OCI-LY1 (cell line): ENCODE measurements around the gene SCTR.

Source experiments
- H2AFZ ChIP-seq: fragments of 200-600 bp; sonication (generic), shearing (Covaris generic); 2 replicates; pipeline ENCODE4 v1.6.0; 2014; ENCODE audit warnings: antibody characterized with exemption, mild to moderate bottlenecking, low read length
- H3F3A ChIP-seq: fragments of 200-600 bp; sonication (generic), shearing (Covaris generic); 2 replicates; pipeline ENCODE4 v1.6.0; 2014; ENCODE audit warnings: mild to moderate bottlenecking, antibody characterized with exemption, low read length, moderate library complexity; ENCODE audit not compliant: insufficient read depth
- H3K27ac ChIP-seq: fragments of 200-600 bp; sonication (generic); 2 replicates; pipeline ENCODE4 v1.5.1; 2014; ENCODE audit warnings: low read length, mixed run types, mild to moderate bottlenecking, low read depth; ENCODE audit not compliant: poor library complexity, severe bottlenecking
- H3K27me3 ChIP-seq: fragments of 200-600 bp; sonication (generic); 2 replicates; pipeline ENCODE4 v1.6.0; 2014; ENCODE audit warnings: antibody characterized with exemption, mild to moderate bottlenecking, low read length, moderate library complexity; ENCODE audit not compliant: insufficient read depth
- H3K36me3 ChIP-seq: fragments of 200-600 bp; sonication (generic); 2 replicates; pipeline ENCODE4 v1.6.1; 2014; ENCODE audit warnings: mild to moderate bottlenecking, antibody characterized with exemption, low read length, moderate library complexity, mixed read lengths; ENCODE audit not compliant: insufficient read depth
- H3K4me1 ChIP-seq: fragments of 200-600 bp; sonication (generic); 2 replicates; pipeline ENCODE4 v1.5.1; 2014; ENCODE audit warnings: mild to moderate bottlenecking, low read length, moderate library complexity; ENCODE audit not compliant: insufficient read depth, severe bottlenecking
- H3K4me2 ChIP-seq: fragments of 200-600 bp; sonication (generic), shearing (Covaris generic); 2 replicates; pipeline ENCODE4 v1.6.1; 2014; ENCODE audit warnings: low read length
- H3K4me3 ChIP-seq: fragments of 200-600 bp; sonication (generic); 2 replicates; pipeline ENCODE4 v1.5.1; 2014; ENCODE audit warnings: low read length, low read depth, mild to moderate bottlenecking, mixed read lengths; ENCODE audit not compliant: poor library complexity, severe bottlenecking
- H3K79me2 ChIP-seq: fragments of 200-600 bp; shearing (Covaris generic); 2 replicates; pipeline ENCODE4 v1.6.1; 2016; ENCODE audit warnings: mixed run types, low read length, mixed read lengths; ENCODE audit not compliant: insufficient read depth
- H3K9ac ChIP-seq: fragments of 200-600 bp; sonication (generic), shearing (Covaris generic); 2 replicates; pipeline ENCODE4 v1.6.1; 2014; ENCODE audit warnings: mild to moderate bottlenecking, low read length, mixed read lengths
- H3K9me2 ChIP-seq: fragments of 200-600 bp; sonication (generic), shearing (Covaris generic); 2 replicates; pipeline ENCODE4 v1.6.1; 2014; ENCODE audit warnings: low read depth, mild to moderate bottlenecking, low read length, mixed read lengths
- H3K9me3 ChIP-seq: fragments of 200-600 bp; shearing (Covaris generic); 2 replicates; pipeline ENCODE4 v1.6.1; 2014; ENCODE audit warnings: low read length, mixed read lengths
- H4K20me1 ChIP-seq: fragments of 200-600 bp; sonication (generic), shearing (Covaris generic); 2 replicates; pipeline ENCODE4 v1.6.0; 2016; ENCODE audit warnings: mild to moderate bottlenecking, low read length; ENCODE audit not compliant: insufficient read depth
- EZH2 ChIP-seq: fragments of 200-600 bp; sonication (generic), shearing (Covaris generic); IDR thresholded peaks from 2 replicates; pipeline ENCODE4 v1.8.0; 2017; ENCODE audit warnings: borderline replicate concordance, mixed run types, mild to moderate bottlenecking, antibody characterized with exemption, low read length, moderate library complexity, mixed read lengths
- TF ChIP-seq, protein P1 (sequence below): fragments of 200-600 bp; sonication (generic), shearing (Covaris generic); IDR thresholded peaks from 2 replicates; pipeline ENCODE4 v1.5.1; 2017; ENCODE audit warnings: mild to moderate bottlenecking, antibody characterized with exemption, low read length, moderate library complexity, mixed read lengths

Gene SCTR

DNA sequence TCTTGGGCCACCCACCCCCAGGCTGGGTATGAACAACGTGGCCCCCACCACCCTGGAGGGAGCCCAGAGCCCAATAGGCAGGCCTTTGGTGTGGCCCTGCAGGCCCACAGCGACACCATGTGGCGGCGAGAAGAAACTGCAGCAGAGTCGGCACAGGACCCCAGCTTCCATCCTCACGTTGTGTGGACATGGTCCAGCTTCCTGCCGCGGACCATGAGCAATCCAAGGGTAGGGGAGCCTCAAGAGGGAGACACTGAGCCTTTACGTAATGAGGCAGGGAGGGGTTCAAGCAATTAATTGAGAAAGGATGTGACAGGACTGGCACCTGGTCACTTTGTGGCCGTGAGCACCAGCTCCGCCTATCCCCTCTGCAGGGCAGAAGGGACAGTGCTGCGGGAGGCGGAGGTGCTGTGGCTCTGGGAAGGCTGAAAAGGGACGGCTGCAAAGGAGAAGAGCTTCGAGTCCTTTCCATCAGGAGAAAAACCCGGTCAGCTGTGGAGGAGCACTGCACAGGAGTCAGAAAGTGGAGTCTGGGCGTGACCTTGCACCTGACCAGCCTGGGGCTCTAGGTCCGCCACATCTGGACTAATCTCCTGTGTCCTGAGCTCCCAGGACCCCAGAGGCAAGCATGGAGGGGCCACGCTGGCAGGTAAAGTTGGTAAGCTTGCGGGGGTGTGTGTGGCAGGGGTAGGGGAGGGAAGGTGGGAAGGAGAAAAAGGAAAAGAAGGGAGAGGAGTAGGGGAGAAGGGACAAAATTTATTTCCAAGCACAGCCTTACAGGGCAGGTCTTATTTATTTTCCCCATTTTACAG lies 47.8 kb downstream of the SCTR start:
- Histone ChIP-seq H3F3A (no peaks in the 10 kb centered on the region), H3K27me3 (no peaks in the 10 kb centered on the region), H3K36me3 (no peaks in the 10 kb centered on the region), H2AFZ (no peak overlapping the region), H4K20me1 (no peaks in the 10 kb centered on the region), H3K9me3 (no peaks in the 10 kb centered on the region), H3K4me2 (no peak overlapping the region), H3K4me3 (no peak overlapping the region), H3K9me2 (no peaks in the 10 kb centered on the region), H3K4me1 (no peaks in the 10 kb centered on the region), H3K9ac (no peak overlapping the region), H3K79me2 (no peaks in the 10 kb centered on the region), H3K27ac (no peak overlapping the region)
- TF ChIP-seq, protein P1, sequence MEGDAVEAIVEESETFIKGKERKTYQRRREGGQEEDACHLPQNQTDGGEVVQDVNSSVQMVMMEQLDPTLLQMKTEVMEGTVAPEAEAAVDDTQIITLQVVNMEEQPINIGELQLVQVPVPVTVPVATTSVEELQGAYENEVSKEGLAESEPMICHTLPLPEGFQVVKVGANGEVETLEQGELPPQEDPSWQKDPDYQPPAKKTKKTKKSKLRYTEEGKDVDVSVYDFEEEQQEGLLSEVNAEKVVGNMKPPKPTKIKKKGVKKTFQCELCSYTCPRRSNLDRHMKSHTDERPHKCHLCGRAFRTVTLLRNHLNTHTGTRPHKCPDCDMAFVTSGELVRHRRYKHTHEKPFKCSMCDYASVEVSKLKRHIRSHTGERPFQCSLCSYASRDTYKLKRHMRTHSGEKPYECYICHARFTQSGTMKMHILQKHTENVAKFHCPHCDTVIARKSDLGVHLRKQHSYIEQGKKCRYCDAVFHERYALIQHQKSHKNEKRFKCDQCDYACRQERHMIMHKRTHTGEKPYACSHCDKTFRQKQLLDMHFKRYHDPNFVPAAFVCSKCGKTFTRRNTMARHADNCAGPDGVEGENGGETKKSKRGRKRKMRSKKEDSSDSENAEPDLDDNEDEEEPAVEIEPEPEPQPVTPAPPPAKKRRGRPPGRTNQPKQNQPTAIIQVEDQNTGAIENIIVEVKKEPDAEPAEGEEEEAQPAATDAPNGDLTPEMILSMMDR, result peak; percentile 93
- no peak for TF ChIP-seq EZH2

DNA sequence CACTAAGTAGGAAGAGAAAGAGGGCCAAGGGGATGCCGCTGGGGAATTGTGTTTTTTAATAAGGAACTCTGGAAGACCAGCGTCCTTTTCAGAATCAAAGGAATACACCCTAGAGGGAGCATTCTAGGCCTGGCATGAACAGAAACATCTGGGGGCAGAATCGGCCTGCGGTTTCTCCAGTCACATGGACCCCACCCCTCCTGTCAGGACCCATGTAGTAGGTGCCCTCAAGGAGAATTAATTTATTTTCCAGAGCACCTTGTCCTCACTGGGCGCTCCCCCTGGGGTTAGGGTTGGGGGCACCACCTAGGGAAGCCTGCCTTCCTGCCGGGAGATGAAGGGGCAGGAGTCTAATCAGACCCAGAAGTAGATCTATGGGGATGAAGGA lies 48.4 kb downstream of the SCTR start:
- Histone ChIP-seq H3K9ac (no peak overlapping the region), H3K4me3 (no peak overlapping the region), H3K27ac (no peak overlapping the region), H3K4me2 (no peak overlapping the region), H3K27me3 (no peaks in the 10 kb centered on the region), H3F3A (no peaks in the 10 kb centered on the region), H2AFZ (no peak overlapping the region), H3K36me3 (no peaks in the 10 kb centered on the region), H3K4me1 (no peaks in the 10 kb centered on the region), H3K79me2 (no peaks in the 10 kb centered on the region), H3K9me2 (no peaks in the 10 kb centered on the region), H3K9me3 (no peaks in the 10 kb centered on the region), H4K20me1 (no peaks in the 10 kb centered on the region)
- no peak for TF ChIP-seq EZH2
- TF ChIP-seq, protein P1, result no peak

DNA sequence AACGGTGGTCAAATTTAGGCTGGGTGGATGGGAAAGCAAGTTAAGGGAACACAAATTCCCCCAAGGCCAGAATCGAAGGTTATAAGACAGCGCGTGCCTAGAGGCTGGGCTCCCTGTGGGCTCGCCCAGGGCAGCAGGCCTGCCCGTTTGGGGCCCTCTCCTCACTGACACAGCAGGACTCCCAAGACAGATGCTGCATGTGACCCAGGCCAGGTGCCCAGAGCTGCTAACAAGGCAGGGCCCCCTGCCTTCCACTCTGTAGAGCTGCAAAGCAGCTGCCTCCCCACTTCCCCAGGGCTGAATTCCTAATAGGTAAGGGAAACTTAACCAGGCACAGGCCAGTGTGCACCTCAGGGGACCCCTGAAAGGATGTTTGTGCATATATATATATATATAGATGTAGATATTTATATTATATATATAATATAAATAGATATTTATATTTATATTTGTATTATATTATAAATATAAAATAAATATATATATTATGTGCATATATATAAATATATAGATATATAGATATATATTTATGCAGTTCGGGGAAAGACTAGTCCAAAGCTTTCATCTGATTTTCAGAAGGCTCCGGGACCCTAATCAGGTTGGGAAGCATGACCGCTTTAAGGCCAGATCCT lies 48.9 kb downstream of the SCTR start:
- H3K79me2 ChIP-seq, result no peaks in the 10 kb centered on the region
- H3K4me1 ChIP-seq, result no peaks in the 10 kb centered on the region
- no peak overlapping the region for H3K27ac ChIP-seq
- H2AFZ ChIP-seq, result no peak overlapping the region
- H3K36me3 ChIP-seq, result no peaks in the 10 kb centered on the region
- no peak overlapping the region for H3K4me2 ChIP-seq
- no peaks in the 10 kb centered on the region for H3K9me3 ChIP-seq
- no peaks in the 10 kb centered on the region for H3K9me2 ChIP-seq
- H3K4me3 ChIP-seq, result no peak overlapping the region
- TF ChIP-seq, protein P1, result no peak
- no peak for TF ChIP-seq EZH2
- H3K27me3 ChIP-seq, result no peaks in the 10 kb centered on the region
- no peak overlapping the region for H3K9ac ChIP-seq
- no peaks in the 10 kb centered on the region for H4K20me1 ChIP-seq
- no peaks in the 10 kb centered on the region for H3F3A ChIP-seq
